ENCODE measurements around the gene DUSP1. TPM values are rescaled to one million over a fixed set of nuclear protein-coding genes. Genes with fewer than 3 reads are reported as not detected.
A peak's percentile ranks its signal among the peaks of the same experiment; 100 is the strongest.

Gene DUSP1
- total RNA-seq, 4 donors from 2014 or later: 811 to 2,389 (median 1,820) TPM

DNA sequence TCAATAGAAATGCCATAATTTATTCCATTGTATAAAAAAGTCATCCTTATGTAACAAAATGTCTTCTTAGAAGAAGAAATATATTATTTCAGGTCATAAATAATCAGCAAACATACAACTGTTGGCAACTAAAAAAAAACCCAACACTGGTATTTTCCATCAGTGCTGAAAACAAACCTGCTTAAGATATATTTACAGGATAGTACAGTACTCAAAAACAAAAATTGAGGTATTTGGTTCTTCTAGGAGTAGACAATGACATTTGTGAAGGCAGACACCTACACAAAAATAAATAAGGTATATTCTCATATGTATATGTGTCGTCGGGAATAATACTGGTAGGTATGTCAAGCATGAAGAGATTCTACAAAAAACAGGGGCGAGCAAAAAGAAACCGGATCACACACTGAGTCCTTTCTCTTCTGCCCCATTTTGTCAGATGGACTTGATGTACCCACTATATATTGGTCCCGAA is 2.9 kb downstream of the DUSP1 start:
- intact Hi-C loops (cut with DNase I; ENCODE audit: low total_unique reads): loop anchor here (5.0 kb wide), 1 partner anchor 134 kb away; no protein-coding TSS in a partner anchor
- DNase-seq (ENCODE audit: low spot score in 2 of 2): no peak
- TF ChIP-seq POLR2A (IDR thresholded peaks at IDR 0.05): no peak
- TF ChIP-seq, protein P1, sequence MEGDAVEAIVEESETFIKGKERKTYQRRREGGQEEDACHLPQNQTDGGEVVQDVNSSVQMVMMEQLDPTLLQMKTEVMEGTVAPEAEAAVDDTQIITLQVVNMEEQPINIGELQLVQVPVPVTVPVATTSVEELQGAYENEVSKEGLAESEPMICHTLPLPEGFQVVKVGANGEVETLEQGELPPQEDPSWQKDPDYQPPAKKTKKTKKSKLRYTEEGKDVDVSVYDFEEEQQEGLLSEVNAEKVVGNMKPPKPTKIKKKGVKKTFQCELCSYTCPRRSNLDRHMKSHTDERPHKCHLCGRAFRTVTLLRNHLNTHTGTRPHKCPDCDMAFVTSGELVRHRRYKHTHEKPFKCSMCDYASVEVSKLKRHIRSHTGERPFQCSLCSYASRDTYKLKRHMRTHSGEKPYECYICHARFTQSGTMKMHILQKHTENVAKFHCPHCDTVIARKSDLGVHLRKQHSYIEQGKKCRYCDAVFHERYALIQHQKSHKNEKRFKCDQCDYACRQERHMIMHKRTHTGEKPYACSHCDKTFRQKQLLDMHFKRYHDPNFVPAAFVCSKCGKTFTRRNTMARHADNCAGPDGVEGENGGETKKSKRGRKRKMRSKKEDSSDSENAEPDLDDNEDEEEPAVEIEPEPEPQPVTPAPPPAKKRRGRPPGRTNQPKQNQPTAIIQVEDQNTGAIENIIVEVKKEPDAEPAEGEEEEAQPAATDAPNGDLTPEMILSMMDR (IDR thresholded peaks at IDR 0.05): no peak
- 25% methylated on average over 5 of the region's 5 CpGs for WGBS, 2 donors
- H3K4me3 ChIP-seq (ENCODE audit: low read depth, poor library complexity, severe bottlenecking): peak overlapping the region; percentile 75

DNA sequence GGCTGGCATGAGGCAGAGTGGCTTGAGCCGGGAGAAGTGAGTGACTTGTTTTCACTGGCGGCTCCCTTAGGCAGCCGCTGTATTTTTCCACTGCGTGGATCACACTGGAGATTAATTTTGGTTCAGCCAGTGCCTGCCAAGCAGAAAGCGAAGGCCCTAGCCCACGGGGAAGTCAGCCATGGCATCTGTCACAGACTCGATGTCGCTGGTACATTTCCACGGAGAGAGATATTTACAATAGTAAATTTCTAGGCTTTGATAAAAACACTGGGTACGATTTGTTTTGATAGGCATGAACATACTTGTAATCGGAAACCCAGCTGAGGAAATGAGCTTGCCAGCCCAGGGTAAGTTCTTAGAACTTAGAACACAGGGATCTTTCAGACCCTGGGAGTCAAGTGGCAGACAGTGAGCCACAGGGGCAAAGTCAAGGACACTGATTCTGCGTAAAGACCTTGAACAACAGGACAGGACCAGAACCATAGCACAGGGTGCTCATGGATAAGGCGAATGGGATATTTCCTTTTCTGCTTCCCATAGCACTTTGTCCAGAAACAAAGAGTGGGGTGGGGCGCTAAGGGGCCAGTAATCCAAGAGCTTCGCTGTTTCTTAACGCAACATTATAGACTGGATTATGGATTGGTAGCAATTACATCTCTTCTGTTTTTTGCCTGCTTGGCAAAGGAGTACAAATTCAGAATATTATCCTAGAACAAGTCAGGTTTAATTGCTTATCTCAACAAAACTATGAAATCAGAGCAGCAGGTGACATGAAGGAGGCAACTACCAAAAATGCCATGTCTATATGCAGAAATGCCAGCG is 4.5 kb downstream of the DUSP1 start:
- H3K4me3 ChIP-seq (ENCODE audit: low read depth, poor library complexity, severe bottlenecking): no peak overlapping the region
- intact Hi-C loops (cut with DNase I; ENCODE audit: low total_unique reads): loop anchor here (5.0 kb wide), 1 partner anchor 136 kb away; no protein-coding TSS in a partner anchor
- no peak for TF ChIP-seq POLR2A (IDR thresholded peaks at IDR 0.05)
- TF ChIP-seq, protein P1 (IDR thresholded peaks at IDR 0.05): no peak
- DNase-seq (ENCODE audit: low spot score in 2 of 2): peak; percentile 88 to 96
- WGBS, 2 donors: 7 to 11% methylated on average over 17 of the region's 17 CpGs

DNA sequence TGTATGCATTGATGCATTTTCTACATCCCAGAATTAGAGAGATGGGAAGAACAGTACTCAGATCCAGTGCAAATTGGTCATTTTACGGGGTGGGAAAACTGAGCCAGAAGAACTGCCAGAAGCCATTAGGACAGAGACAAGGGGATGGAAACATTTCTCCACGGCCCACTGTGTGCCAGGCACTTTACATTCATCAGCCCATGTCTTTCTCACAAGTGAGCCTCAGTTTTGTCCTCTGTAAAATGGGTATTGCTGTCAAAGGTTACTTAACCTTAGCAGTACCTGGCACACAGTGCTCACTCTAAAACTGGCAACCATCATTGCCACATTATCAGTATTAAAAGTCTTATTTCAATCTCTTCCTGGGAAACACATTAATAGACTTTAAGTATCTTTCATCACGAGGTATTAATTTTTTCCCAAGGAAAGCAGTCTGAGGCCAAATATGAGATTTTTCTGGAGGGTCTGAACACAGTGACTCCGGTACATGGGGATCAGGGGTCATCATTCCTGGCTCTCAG is 5.2 kb downstream of the DUSP1 start:
- TF ChIP-seq, protein P1 (IDR thresholded peaks at IDR 0.05): no peak
- no peak for TF ChIP-seq POLR2A (IDR thresholded peaks at IDR 0.05)
- intact Hi-C loops (cut with DNase I; ENCODE audit: low total_unique reads): loop anchor here (5.0 kb wide), 1 partner anchor 136 kb away; no protein-coding TSS in a partner anchor
- no peak overlapping the region for H3K4me3 ChIP-seq (ENCODE audit: low read depth, poor library complexity, severe bottlenecking)
- 2 to 12% methylated on average over 4 of the region's 4 CpGs for WGBS, 2 donors
- peak in 1 of 2 donors; percentile 89 for DNase-seq (ENCODE audit: low spot score in 2 of 2)

DNA sequence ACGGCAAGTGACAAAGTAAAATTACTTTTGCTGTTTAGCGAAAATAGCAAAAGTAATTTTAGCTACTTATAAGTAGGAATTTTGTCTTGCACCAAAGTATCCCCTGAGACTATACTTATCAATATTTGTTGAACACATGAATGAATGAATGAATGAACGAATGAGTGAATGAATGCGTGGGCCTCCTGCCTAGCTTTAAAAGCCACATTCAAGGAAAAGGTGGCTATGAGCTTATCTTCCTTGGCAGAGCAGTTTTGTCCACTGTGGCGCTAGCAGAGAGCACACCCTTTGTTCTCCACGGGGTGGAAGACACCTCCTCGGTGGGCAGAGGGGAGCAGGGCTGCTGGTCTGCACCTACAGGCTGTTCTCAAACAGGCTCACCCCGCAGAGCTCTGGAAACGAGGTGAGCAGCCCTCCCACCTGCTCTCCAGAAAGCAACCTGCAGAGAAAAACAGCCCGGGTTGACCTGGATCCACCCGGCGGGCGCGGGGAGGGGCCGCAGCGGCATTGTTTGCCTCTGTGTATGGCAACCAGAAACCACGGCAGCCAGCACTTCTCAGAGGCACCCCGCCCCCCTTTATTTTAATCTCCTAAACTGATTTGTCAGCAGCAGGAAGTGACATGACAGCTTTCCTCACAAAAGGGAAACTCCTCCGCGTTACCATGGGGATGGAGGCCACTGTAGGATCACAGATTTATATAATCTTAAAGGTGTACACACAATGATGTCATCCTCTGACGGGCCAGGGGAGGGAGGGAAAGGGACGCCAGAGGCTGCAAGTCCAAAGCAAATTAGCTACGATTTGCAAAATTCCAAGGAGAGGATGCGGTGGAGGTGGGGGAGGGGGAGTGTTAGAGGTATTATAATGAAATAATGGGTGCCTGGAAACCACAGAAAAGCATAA is 5.9 kb downstream of the DUSP1 start:
- no peak overlapping the region for H3K4me3 ChIP-seq (ENCODE audit: low read depth, poor library complexity, severe bottlenecking)
- intact Hi-C loops (cut with DNase I; ENCODE audit: low total_unique reads): loop anchor here (5.0 kb wide), 1 partner anchor 137 kb away; no protein-coding TSS in a partner anchor
- TF ChIP-seq, protein P1 (IDR thresholded peaks at IDR 0.05): no peak
- TF ChIP-seq POLR2A (IDR thresholded peaks at IDR 0.05): no peak
- WGBS, 2 donors: 8 to 9% methylated on average over 24 of the region's 24 CpGs
- DNase-seq (ENCODE audit: low spot score in 2 of 2): peak; percentile 99

DNA sequence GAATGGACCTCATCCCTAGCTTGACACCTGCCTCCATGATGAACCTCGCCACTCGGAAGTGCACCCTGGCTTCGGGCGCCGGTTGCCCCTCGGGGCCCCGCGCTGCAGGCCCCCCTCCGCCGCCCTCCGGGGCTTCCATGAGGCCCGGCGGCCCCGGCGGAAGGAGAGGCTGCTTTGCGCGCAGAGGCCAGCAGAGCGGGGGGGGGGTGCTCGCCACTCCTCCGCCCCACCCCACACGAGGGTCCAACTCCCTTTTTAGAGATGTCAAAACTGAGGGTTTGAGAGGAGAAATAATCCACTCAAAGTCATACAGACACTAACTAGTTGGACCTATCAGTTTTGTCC is 7.9 kb downstream of the DUSP1 start:
- intact Hi-C loops (cut with DNase I; ENCODE audit: low total_unique reads): no loop called here
- no peak overlapping the region for H3K4me3 ChIP-seq (ENCODE audit: low read depth, poor library complexity, severe bottlenecking)
- WGBS, 2 donors: 91 to 97% methylated on average over 11 to 21 of the region's 21 CpGs
- DNase-seq (ENCODE audit: low spot score in 2 of 2): peak in 1 of 2 donors; percentile 75
- no peak for TF ChIP-seq POLR2A (IDR thresholded peaks at IDR 0.05)
- TF ChIP-seq, protein P1 (IDR thresholded peaks at IDR 0.05): no peak
